Mesendoderm (in vitro differentiated cells): ENCODE results near the gene TRIM67.

Source experiments
- DNase-seq: peaks from one replicate; pipeline ENCODE4 v3.0.0; 2013
- H2AK5ac ChIP-seq: 2 replicates; pipeline ENCODE4 v1.6.1; 2013; ENCODE audit warnings: low read length, inconsistent platforms
- H2BK120ac ChIP-seq: 2 replicates; pipeline ENCODE4 v1.6.1; 2013; ENCODE audit warnings: low read depth, mild to moderate bottlenecking, low read length, moderate library complexity, mixed read lengths
- H2BK15ac ChIP-seq: replicated peaks from 2 replicates; pipeline ENCODE4 v1.6.1; 2013; ENCODE audit warnings: low read depth, mild to moderate bottlenecking, moderate library complexity
- H2BK5ac ChIP-seq: 2 replicates; pipeline ENCODE4 v1.6.1; 2013; ENCODE audit warnings: low read length, inconsistent platforms
- H3K18ac ChIP-seq: 2 replicates; pipeline ENCODE4 v1.6.1; 2013; ENCODE audit warnings: mild to moderate bottlenecking, low read length, mixed read lengths
- H3K23ac ChIP-seq: one replicate; pipeline ENCODE4 v1.6.1; 2013; ENCODE audit warnings: low read length
- H3K27ac ChIP-seq: 2 replicates; pipeline ENCODE4 v1.5.1; 2013; ENCODE audit warnings: low read depth, mild to moderate bottlenecking, inconsistent platforms, low read length, moderate library complexity
- H3K27me3 ChIP-seq: 2 replicates; pipeline ENCODE4 v1.6.1; 2013; ENCODE audit warnings: low read length, control low read depth, mild to moderate bottlenecking, inconsistent platforms; ENCODE audit not compliant: insufficient read depth, poor library complexity
- H3K36me3 ChIP-seq: 2 replicates; pipeline ENCODE4 v1.6.1; 2013; ENCODE audit warnings: low read length, inconsistent platforms; ENCODE audit not compliant: control insufficient read depth, insufficient read depth
- H3K4ac ChIP-seq: one replicate; pipeline ENCODE4 v1.6.1; 2013; ENCODE audit warnings: low read depth, mild to moderate bottlenecking, low read length, moderate library complexity
- H3K4me1 ChIP-seq: 2 replicates; pipeline ENCODE4 v1.6.1; 2013; ENCODE audit warnings: low read depth, low read length, inconsistent platforms; ENCODE audit not compliant: control insufficient read depth
- H3K4me2 ChIP-seq: 2 replicates; pipeline ENCODE4 v1.6.1; 2013; ENCODE audit warnings: low read length
- H3K4me3 ChIP-seq: 2 replicates; pipeline ENCODE4 v1.5.1; 2013; ENCODE audit warnings: mild to moderate bottlenecking, low read length
- H3K56ac ChIP-seq: one replicate; pipeline ENCODE4 v1.6.1; 2013; ENCODE audit warnings: low read length
- H3K79me1 ChIP-seq: 2 replicates; pipeline ENCODE4 v1.6.1; 2013; ENCODE audit warnings: low read length, inconsistent platforms
- H3K79me2 ChIP-seq: 2 replicates; pipeline ENCODE4 v1.6.1; 2013; ENCODE audit warnings: mild to moderate bottlenecking, low read length; ENCODE audit not compliant: control insufficient read depth, insufficient read depth
- H3K9ac ChIP-seq: 2 replicates; pipeline ENCODE4 v1.6.1; 2013; ENCODE audit warnings: low read length, inconsistent platforms
- H4K5ac ChIP-seq: one replicate; pipeline ENCODE4 v1.6.1; 2013; ENCODE audit warnings: low read length
- H4K8ac ChIP-seq: one replicate; pipeline ENCODE4 v1.6.1; 2013; ENCODE audit warnings: low read depth, mild to moderate bottlenecking, control low read depth, low read length, moderate library complexity
- WGBS: extraction: QIAGEN DNeasy Blood & Tissue Kit; methylation state at CpG from one replicate; pipeline ENCODE4 v1.1.7; 2013; ENCODE audit warnings: low lambda C conversion rate, missing lambda C conversion rate; ENCODE audit not compliant: insufficient coverage; ENCODE audit errors: extremely low coverage; 5-methylcytosine and 5-hydroxymethylcytosine counted together

Gene TRIM67

DNA sequence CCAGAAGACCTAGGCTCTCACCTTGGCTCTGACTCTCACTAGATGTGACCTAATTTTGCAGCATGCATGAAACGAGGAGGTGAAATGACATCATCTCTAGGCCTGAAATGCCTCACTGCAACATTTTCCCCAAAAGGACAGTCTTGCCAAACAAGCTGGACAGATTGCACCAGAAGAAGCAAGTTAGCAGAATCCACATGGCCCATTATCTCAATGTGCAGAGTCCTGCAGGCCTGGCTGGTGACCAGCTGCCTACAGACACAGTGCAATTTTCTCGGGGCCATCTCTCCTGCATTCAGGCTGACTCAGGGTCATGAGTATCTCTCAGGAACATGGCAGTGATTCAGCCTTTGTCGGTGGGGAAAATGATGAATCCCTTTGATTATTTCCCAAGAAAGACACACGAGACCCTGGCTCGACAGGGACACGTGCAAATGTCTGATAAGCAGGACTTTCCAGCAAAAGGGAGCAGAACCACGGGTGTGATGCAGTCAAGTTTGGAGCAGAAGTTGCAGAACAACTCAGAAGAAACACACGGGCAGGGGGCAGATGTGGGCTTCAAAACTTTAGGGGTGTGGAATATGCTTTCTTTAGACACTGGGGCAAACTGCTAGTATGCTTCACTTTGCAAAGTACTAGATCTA, 38.7 kb downstream of the TRIM67 start:
- H3K9ac ChIP-seq: no peak overlapping the region
- no peaks in the 10 kb centered on the region for H3K79me2 ChIP-seq
- H4K8ac ChIP-seq: no peak overlapping the region
- WGBS: no CpG with 5 or more reads among the region's 8 CpGs
- H2BK15ac ChIP-seq: no peak overlapping the region
- no peak overlapping the region for H3K56ac ChIP-seq
- no peak overlapping the region for H2AK5ac ChIP-seq
- no peak overlapping the region for H3K18ac ChIP-seq
- H3K23ac ChIP-seq: no peak overlapping the region
- H3K36me3 ChIP-seq: no peaks in the 10 kb centered on the region
- H3K27ac ChIP-seq: no peak overlapping the region
- no peak overlapping the region for H2BK5ac ChIP-seq
- no peak overlapping the region for H3K4ac ChIP-seq
- H3K4me3 ChIP-seq: no peak overlapping the region
- no peak overlapping the region for H3K4me2 ChIP-seq
- no peaks in the 10 kb centered on the region for H3K79me1 ChIP-seq
- no peak for DNase-seq
- H4K5ac ChIP-seq: no peak overlapping the region
- no peak overlapping the region for H2BK120ac ChIP-seq
- H3K4me1 ChIP-seq: no peaks in the 10 kb centered on the region
- no peaks in the 10 kb centered on the region for H3K27me3 ChIP-seq

DNA sequence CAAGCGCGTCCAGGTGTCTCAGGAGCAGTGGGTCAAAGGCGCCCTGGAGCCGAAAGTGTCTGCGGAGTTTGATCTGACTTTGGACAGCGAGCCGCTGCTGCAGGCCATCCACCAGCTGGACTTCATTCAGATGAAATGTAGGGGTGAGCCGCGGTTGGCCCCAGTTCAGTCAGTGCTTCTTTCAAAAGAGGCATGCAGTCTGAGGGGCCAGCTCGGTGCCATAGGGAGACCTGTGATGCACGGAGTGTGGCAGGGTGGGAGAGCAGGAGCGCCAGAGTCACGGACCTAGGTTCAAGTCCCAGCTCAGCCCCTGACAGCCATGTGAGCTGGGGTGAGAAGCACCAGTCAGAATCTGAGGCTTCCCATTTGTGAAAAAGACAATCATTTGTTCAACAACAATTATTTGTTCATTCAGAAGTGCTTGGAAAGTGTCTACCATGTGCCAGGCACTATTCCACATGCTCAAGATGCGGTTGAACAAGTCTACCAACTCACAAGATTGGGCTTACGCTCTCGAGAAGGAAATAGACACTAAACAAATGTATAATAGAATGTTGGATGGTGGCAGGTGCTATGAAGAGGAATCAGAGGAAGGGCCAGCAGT, 39.6 kb downstream of the TRIM67 start:
- Histone ChIP-seq H3K4me1 (no peaks in the 10 kb centered on the region), H3K4me2 (no peak overlapping the region), H3K27me3 (no peaks in the 10 kb centered on the region), H2BK5ac (no peak overlapping the region), H3K79me2 (no peaks in the 10 kb centered on the region), H2BK15ac (no peak overlapping the region), H3K4ac (no peak overlapping the region), H3K4me3 (no peak overlapping the region), H3K18ac (no peak overlapping the region), H3K79me1 (no peaks in the 10 kb centered on the region), H2AK5ac (no peak overlapping the region), H3K9ac (no peak overlapping the region), H4K8ac (no peak overlapping the region), H3K56ac (no peak overlapping the region), H2BK120ac (no peak overlapping the region), H4K5ac (no peak overlapping the region), H3K27ac (no peak overlapping the region), H3K36me3 (no peaks in the 10 kb centered on the region), H3K23ac (no peak overlapping the region)
- whole genome bisulfite sequencing: no CpG with 5 or more reads among the region's 16 CpGs
- DNase-seq: no peak

DNA sequence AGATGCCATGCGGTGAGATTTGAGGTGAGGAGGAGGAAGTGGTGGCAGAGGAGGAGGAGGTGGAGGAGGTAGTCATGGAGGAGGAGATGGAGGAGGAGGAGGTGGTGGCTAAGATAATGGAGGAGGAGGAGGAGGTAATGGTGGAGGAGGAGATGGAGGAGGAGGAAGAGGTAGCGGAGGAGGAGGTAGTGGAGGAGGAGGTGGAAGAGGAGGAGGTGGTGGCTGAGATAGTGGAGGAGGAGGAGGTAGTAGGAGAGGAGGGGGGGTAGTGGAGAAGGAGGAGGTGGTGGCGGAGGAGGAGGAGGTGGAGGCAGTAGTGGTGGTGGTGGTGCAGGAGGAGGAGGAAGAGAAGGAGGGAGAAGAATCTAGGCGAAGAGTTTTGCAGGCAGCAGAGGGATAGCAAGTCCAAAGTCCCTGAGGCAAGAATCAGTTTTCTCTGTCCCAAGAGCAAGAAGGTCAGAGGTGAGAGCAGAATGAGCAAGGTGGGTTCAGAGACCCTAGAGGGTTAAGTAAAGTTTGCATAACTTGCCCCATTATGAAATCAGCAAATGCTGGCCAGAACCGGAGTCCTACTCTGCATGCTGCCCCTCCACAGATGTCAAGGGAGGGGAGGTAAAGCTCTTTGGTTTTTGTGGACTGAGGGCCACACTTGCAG, 40.2 kb downstream of the TRIM67 start:
- no peak overlapping the region for H3K56ac ChIP-seq
- H3K27ac ChIP-seq: no peak overlapping the region
- no peaks in the 10 kb centered on the region for H3K27me3 ChIP-seq
- no peak for DNase-seq
- H3K18ac ChIP-seq: no peak overlapping the region
- no peak overlapping the region for H4K8ac ChIP-seq
- H3K4ac ChIP-seq: no peak overlapping the region
- H4K5ac ChIP-seq: no peak overlapping the region
- no peak overlapping the region for H2AK5ac ChIP-seq
- no peak overlapping the region for H2BK120ac ChIP-seq
- H3K23ac ChIP-seq: no peak overlapping the region
- no peak overlapping the region for H3K9ac ChIP-seq
- no peaks in the 10 kb centered on the region for H3K79me1 ChIP-seq
- H2BK15ac ChIP-seq: no peak overlapping the region
- H2BK5ac ChIP-seq: no peak overlapping the region
- no peak overlapping the region for H3K4me3 ChIP-seq
- WGBS: 100% methylated on average over 1 of the region's 5 CpGs
- no peaks in the 10 kb centered on the region for H3K36me3 ChIP-seq
- no peaks in the 10 kb centered on the region for H3K4me1 ChIP-seq
- H3K79me2 ChIP-seq: no peaks in the 10 kb centered on the region
- no peak overlapping the region for H3K4me2 ChIP-seq

DNA sequence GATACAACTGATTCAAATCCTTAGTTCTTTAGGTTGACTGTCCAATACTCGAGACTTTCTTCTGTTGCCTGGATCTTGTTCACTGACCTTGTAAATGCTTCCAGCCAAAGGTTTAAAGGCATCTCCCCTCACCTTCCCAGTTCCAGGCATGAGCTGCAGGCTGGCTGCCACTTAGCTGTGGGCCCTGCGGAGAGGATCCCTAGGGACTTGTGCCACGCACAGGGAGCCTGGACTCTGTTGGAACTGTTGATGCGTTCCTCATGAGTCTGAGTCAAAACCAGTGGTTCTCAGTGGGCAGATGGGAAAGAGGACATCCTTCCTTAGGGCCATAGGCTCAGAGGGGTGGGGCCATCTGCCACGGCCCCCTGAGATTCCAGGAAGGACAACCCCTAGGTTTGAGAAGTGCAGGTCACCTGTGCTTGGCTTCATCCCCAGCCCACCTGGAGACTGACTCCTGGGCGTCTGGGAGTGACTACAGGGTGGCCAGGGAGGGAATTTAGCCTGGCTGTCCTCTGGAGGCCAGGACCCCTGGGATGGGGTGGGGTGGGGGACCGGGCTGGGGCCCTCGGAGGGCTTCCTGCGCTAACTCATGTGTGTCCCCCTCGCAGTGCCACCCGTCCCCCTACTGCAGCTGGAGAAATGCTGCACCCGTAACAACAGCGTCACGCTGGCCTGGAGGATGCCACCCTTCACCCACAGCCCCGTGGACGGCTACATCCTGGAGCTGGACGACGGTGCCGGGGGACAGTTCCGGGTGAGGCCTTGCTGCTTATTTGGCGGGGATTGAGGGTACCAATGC, 41.6 kb downstream of the TRIM67 start:
- Histone ChIP-seq H3K56ac (no peak overlapping the region), H3K27me3 (no peaks in the 10 kb centered on the region), H3K4ac (no peak overlapping the region), H3K79me2 (no peaks in the 10 kb centered on the region), H4K5ac (no peak overlapping the region), H3K27ac (no peak overlapping the region), H3K79me1 (no peaks in the 10 kb centered on the region), H3K4me2 (no peak overlapping the region), H3K9ac (no peak overlapping the region), H3K36me3 (no peaks in the 10 kb centered on the region), H2BK15ac (no peak overlapping the region), H2AK5ac (no peak overlapping the region), H3K4me1 (no peaks in the 10 kb centered on the region), H2BK120ac (no peak overlapping the region), H3K18ac (no peak overlapping the region), H3K23ac (no peak overlapping the region), H2BK5ac (no peak overlapping the region), H4K8ac (no peak overlapping the region), H3K4me3 (no peak overlapping the region)
- DNase-seq: no peak
- no CpG with 5 or more reads among the region's 21 CpGs for WGBS

DNA sequence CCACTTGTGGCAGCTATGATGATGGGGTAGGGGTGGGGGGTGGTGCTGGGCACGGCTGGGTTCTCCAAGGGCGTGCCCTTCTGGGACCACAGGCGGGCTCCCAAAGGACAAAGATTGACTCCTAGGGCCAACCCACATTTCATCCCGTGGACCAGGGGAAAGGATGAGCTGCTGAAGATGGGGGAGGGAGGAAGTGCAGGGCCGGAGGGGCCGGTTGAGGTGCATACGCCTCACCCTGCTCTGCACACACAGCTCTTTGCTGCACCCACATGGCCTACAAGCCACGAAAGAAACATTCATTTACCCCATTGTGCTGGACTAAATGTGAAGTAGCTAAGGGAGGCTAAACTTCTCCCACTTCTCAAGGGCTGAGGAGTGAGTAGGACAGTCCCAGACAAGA, 45.0 kb downstream of the TRIM67 start:
- WGBS: no CpG with 5 or more reads among the region's 8 CpGs
- no peak overlapping the region for H3K18ac ChIP-seq
- DNase-seq: no peak
- H3K9ac ChIP-seq: no peak overlapping the region
- H3K4me3 ChIP-seq: no peak overlapping the region
- no peak overlapping the region for H2BK120ac ChIP-seq
- H3K27me3 ChIP-seq: no peaks in the 10 kb centered on the region
- no peak overlapping the region for H2BK5ac ChIP-seq
- H3K56ac ChIP-seq: no peak overlapping the region
- H4K5ac ChIP-seq: no peak overlapping the region
- H2BK15ac ChIP-seq: no peak overlapping the region
- H3K27ac ChIP-seq: no peak overlapping the region
- H2AK5ac ChIP-seq: no peak overlapping the region
- no peak overlapping the region for H4K8ac ChIP-seq
- no peak overlapping the region for H3K4me2 ChIP-seq
- no peaks in the 10 kb centered on the region for H3K79me1 ChIP-seq
- no peak overlapping the region for H3K4ac ChIP-seq
- H3K4me1 ChIP-seq: no peaks in the 10 kb centered on the region
- H3K23ac ChIP-seq: no peak overlapping the region
- H3K36me3 ChIP-seq: no peaks in the 10 kb centered on the region
- H3K79me2 ChIP-seq: no peaks in the 10 kb centered on the region
